Muscle of leg (tissue), 11 donors: ENCODE measurements around the gene GCSAM. TPM values are rescaled to one million over a fixed set of nuclear protein-coding genes. Genes with fewer than 3 reads are reported as not detected.

Source experiments
- DNase-seq: peaks from one replicate; pipeline ENCODE4 v3.0.0; 2013
- H3K27ac ChIP-seq: one replicate; pipeline ENCODE4 v1.5.1; 2013; ENCODE audit warnings: mild to moderate bottlenecking, low read length, control low read depth
- H3K27me3 ChIP-seq: one replicate; pipeline ENCODE4 v1.6.1; 2013; ENCODE audit warnings: low read length; ENCODE audit not compliant: control insufficient read depth, insufficient read depth
- H3K36me3 ChIP-seq: one replicate; pipeline ENCODE4 v1.6.1; 2013; ENCODE audit warnings: low read length; ENCODE audit not compliant: control insufficient read depth, insufficient read depth
- H3K4me1 ChIP-seq: one replicate; pipeline ENCODE4 v1.6.1; 2013; ENCODE audit warnings: low read length; ENCODE audit not compliant: control insufficient read depth, insufficient read depth
- H3K4me3 ChIP-seq: one replicate; pipeline ENCODE4 v1.5.1; 2013; ENCODE audit warnings: low read length, control low read depth
- H3K9me3 ChIP-seq: replicated peaks from 2 replicates; pipeline ENCODE4 v1.6.1; 2013; ENCODE audit warnings: low read depth, low read length; ENCODE audit not compliant: control insufficient read depth
- WGBS: methylation state at CpG from one replicate; pipeline ENCODE4 v1.1.5; 2013; ENCODE audit warnings: missing lambda C conversion rate; ENCODE audit not compliant: insufficient coverage; 5-methylcytosine and 5-hydroxymethylcytosine counted together
- polyA plus RNA-seq, 8 donors: library from polyadenylated mRNA; unstranded; fragments of 120-200 nt; gene quantifications; one replicate each; pipeline versions ENCODE4 v1.2.1 to v1.2.3, GENCODE V29; 2013; ENCODE audit warnings: inconsistent platforms in 1 of 8, low replicate concordance in 1 of 8; ENCODE audit not compliant: insufficient read length in 8 of 8, insufficient read depth in 1 of 8
- total RNA-seq: library from RNA; stranded (reverse); fragments of 120-200 nt; gene quantifications from one replicate; pipeline ENCODE4 v1.2.4, GENCODE V29; 2013

Gene GCSAM
- total and polyA plus RNA-seq, 9 donors = 0.31 to 1.8 (median 0.85) TPM

DNA sequence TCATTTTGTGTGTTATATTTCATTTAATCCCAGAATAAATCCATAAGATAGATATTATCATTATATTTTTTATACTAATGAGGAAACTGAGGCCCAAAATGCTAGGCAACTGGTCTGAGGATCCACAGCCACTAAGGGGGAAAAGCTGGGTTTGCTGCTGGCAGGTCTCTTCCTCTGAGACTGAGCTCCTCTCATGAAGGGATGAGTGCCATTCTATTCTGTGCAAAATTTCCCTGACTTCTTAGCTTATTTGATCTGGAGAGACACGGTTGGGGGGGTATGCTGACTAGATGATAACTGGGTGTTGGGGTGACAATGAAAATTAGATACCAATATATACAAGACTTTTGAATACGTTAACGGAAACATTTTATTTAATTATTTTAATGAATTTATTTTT is 1.9 kb downstream of the GCSAM start:
- no peaks in the 10 kb centered on the region for H3K36me3 ChIP-seq
- H3K4me1 ChIP-seq = peaks cover 12% of the 10 kb centered on the region
- no CpG with 5 or more reads among the region's 3 CpGs for WGBS
- H3K4me3 ChIP-seq = no peak overlapping the region
- no peaks in the 10 kb centered on the region for H3K9me3 ChIP-seq
- H3K27ac ChIP-seq = no peak overlapping the region
- no peaks in the 10 kb centered on the region for H3K27me3 ChIP-seq
- DNase-seq = no peak

GRCh38 chr3:112130638-112130993 is 2.4 kb downstream of the GCSAM start:
- H3K4me3 ChIP-seq = no peak overlapping the region
- 100% methylated on average over 1 of the region's 3 CpGs for WGBS
- no peaks in the 10 kb centered on the region for H3K9me3 ChIP-seq
- DNase-seq = no peak
- no peak overlapping the region for H3K27ac ChIP-seq
- no peaks in the 10 kb centered on the region for H3K36me3 ChIP-seq
- H3K4me1 ChIP-seq = peaks cover 12% of the 10 kb centered on the region
- no peaks in the 10 kb centered on the region for H3K27me3 ChIP-seq

GRCh38 chr3:112129925-112130637 is 3.0 kb downstream of the GCSAM start:
- H3K4me1 ChIP-seq = peaks cover 16% of the 10 kb centered on the region
- H3K36me3 ChIP-seq = no peaks in the 10 kb centered on the region
- DNase-seq = no peak
- H3K4me3 ChIP-seq = no peak overlapping the region
- H3K9me3 ChIP-seq = no peaks in the 10 kb centered on the region
- H3K27ac ChIP-seq = no peak overlapping the region
- H3K27me3 ChIP-seq = no peaks in the 10 kb centered on the region
- 83% methylated on average over 1 of the region's 4 CpGs for WGBS

DNA sequence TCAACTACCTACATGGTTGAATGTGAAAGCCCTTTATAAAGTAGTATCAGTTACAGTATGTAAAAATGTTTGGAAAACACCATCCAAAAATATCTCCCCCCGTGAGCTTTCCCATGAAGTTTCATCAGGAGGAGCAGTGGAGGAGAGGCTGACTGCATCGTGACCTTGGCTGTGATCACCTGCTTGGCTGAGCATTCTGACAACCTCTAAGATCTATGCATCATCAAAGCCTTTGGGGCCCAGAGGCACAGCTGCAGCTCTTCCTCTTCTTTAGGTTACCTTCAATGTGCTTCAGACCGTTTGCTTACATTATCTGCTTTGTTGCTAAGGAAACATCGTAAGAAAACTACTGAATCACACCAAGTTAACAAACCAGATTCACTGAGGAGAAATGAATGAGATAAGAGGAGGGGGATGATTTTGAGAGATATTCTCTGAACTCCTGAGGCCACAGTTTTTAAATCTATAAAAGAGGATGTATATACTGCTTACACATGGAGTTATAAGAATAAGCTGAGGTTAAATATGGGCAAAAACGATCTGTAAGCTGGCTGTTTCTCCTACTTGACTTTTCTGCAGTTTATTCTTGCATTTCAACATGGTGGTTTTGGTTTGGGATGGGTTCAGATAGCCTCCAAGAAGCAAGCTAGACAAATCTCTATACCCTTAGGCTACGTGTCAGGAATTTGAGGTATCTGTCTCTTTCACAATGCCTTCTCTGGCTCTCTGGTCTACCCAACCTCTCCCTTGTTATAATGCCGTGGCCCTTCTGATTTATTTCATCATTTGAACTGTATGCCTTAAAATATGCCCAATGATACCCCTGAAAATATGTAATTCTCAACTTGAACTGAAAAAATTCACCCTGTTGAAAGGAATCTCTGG is 4.0 kb downstream of the GCSAM start:
- H3K27ac ChIP-seq = no peak overlapping the region

GRCh38 chr3:112127522-112128494 is 5.2 kb downstream of the GCSAM start:
- DNase-seq = peak; percentile 58
- H3K27me3 ChIP-seq = no peaks in the 10 kb centered on the region
- no peak overlapping the region for H3K4me3 ChIP-seq
- WGBS = 12% methylated on average over 3 of the region's 10 CpGs
- no peaks in the 10 kb centered on the region for H3K36me3 ChIP-seq
- H3K9me3 ChIP-seq = no peaks in the 10 kb centered on the region
- H3K4me1 ChIP-seq = peaks cover 12% of the 10 kb centered on the region
- H3K27ac ChIP-seq = no peak overlapping the region

More for the DNA sequence above, 4.0 kb downstream of the GCSAM start:
- peak; percentile 80 for DNase-seq
- Histone ChIP-seq H3K4me3 (no peak overlapping the region), H3K27me3 (no peaks in the 10 kb centered on the region), H3K9me3 (no peaks in the 10 kb centered on the region), H3K36me3 (no peaks in the 10 kb centered on the region), H3K4me1 (peaks cover 16% of the 10 kb centered on the region)
- WGBS = 25% methylated on average over 1 of the region's 7 CpGs

DNA sequence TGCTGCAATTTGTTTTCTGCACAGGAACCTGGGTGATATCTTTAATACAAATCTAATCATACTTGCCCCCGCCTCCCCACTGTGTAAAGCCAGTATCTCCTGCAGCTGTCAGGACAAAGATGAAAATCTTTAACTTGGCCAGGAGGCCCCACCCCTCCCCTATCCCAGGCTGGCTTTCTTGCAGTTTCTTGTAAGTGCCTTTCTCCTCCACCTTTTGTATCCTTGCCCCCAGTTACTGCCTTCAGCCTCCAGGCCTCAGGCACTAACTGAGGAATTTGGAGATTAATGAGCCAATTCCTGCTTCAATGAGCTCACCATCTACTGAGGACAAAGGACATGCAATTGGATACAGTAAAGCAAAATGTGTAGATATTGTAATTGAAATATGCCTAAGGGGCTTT is 6.5 kb downstream of the GCSAM start:
- no peak overlapping the region for H3K4me3 ChIP-seq
- H3K36me3 ChIP-seq = no peaks in the 10 kb centered on the region
- DNase-seq = peak; percentile 57
- H3K9me3 ChIP-seq = no peaks in the 10 kb centered on the region
- H3K4me1 ChIP-seq = peaks cover 12% of the 10 kb centered on the region
- H3K27ac ChIP-seq = peak overlapping the region; percentile 62
- H3K27me3 ChIP-seq = no peaks in the 10 kb centered on the region
- no CpG with 5 or more reads among the region's 1 CpG for whole genome bisulfite sequencing

DNA sequence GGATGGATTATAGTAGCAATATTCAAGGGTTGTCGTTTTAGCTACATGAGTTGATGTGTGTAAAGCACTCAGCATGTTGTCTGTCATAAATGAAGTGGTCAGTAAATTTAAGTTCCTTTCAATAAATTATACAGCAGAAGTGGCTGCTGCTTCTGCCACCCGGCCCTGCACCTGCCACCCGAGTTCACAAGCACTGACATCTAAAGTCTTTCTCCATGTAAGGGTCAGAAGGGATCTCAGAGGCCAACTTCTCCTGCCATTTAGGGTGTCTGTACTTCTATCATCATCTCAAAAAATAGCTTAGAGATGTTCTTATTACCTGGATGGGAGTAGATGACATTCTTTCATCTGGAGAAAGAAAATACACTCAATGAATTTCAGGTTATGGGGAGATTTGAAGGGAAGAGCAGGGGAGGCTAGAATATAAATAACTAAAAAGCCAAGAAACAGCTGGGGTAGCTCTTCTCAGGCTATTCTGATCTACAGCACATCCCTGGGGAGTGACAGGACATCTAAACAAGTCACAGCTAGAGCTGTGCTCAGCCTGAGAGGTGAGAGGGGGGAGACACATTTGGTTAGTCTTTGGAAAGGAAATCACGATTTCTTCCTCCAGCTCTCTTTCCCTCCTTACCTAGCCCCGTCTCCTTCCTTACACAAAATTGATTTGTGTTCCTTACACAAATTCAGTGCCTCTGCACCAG is 8.0 kb downstream of the GCSAM start:
- peak; percentile 32 for DNase-seq
- H3K9me3 ChIP-seq = no peaks in the 10 kb centered on the region
- H3K4me1 ChIP-seq = peaks cover 12% of the 10 kb centered on the region
- H3K4me3 ChIP-seq = no peak overlapping the region
- no peaks in the 10 kb centered on the region for H3K27me3 ChIP-seq
- WGBS = 71% methylated on average over 1 of the region's 5 CpGs
- H3K36me3 ChIP-seq = no peaks in the 10 kb centered on the region
- H3K27ac ChIP-seq = peak overlapping the region; percentile 29

DNA sequence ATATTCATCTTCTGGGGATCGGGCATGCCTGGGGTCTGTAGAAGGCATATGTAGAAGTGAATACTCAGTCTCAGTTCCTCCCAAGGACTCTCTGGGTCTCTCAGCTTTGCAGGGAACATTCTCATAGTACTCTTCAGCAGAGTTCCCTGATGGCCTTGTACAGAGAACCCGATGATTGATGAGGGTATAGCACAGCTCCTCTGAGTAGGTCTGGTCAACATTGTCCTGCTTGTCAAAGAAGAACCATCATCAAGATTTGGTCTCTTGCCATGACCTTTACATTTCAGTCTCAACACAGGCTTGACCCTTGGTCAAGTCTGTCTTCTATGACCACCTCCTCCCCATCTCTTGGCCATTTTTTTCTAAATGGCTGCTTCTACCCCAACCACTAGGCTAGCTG is 9.5 kb downstream of the GCSAM start:
- 100% methylated on average over 2 of the region's 2 CpGs for WGBS
- no peak for DNase-seq
- Histone ChIP-seq H3K9me3 (no peaks in the 10 kb centered on the region), H3K36me3 (no peaks in the 10 kb centered on the region), H3K4me3 (no peak overlapping the region), H3K4me1 (peaks cover 17% of the 10 kb centered on the region), H3K27ac (no peak overlapping the region), H3K27me3 (no peaks in the 10 kb centered on the region)

GRCh38 chr3:112122870-112123269 is 10.2 kb downstream of the GCSAM start:
- H3K36me3 ChIP-seq = no peaks in the 10 kb centered on the region
- no peaks in the 10 kb centered on the region for H3K27me3 ChIP-seq
- no peak overlapping the region for H3K27ac ChIP-seq
- H3K4me1 ChIP-seq = peaks cover 16% of the 10 kb centered on the region
- H3K4me3 ChIP-seq = no peak overlapping the region
- DNase-seq = no peak
- H3K9me3 ChIP-seq = no peaks in the 10 kb centered on the region
